ENCODE data around the gene SDHAF2.

DNA sequence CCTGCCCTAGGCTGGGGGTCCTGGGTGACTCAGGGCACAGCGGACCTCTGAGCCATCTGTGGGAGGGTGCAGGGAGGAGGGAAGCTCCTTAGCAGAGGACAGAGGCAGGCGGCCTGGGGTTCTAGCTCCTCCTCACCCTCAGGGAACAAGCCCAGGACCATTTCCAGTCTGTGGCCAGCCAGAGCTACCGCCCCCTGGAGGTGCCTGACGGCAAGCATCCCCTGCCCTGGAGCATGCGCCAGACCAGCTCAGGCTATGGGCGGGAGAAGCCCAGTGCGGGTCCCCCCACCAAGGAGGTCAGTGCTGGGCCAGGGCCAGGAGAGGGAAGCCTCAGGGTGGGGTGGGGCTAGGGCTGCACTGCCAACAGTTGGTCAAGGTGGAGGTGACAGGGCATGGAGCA is 52.6 kb downstream of the SDHAF2 start:
- TF ChIP-seq, protein P1, sequence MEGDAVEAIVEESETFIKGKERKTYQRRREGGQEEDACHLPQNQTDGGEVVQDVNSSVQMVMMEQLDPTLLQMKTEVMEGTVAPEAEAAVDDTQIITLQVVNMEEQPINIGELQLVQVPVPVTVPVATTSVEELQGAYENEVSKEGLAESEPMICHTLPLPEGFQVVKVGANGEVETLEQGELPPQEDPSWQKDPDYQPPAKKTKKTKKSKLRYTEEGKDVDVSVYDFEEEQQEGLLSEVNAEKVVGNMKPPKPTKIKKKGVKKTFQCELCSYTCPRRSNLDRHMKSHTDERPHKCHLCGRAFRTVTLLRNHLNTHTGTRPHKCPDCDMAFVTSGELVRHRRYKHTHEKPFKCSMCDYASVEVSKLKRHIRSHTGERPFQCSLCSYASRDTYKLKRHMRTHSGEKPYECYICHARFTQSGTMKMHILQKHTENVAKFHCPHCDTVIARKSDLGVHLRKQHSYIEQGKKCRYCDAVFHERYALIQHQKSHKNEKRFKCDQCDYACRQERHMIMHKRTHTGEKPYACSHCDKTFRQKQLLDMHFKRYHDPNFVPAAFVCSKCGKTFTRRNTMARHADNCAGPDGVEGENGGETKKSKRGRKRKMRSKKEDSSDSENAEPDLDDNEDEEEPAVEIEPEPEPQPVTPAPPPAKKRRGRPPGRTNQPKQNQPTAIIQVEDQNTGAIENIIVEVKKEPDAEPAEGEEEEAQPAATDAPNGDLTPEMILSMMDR (IDR thresholded peaks at IDR 0.05) = peak in 4 of 6 experiments; percentile 17 to 41 (median 34)
- TF ChIP-seq EP300 (IDR thresholded peaks at IDR 0.05) (no peak), POLR2AphosphoS5 (IDR thresholded peaks at IDR 0.05) (no peak)

All from upper lobe of left lung (tissue), 4 donors.